ENCODE results near the gene KDM4B. TPM values are rescaled to one million over a fixed set of nuclear protein-coding genes. Genes with fewer than 3 reads are reported as not detected.

Gene KDM4B
- total and polyA plus RNA-seq, 10 of the 15 experiments (the other 5 are each of a cell fraction or from before 2014, with no cell fraction given): 0.47 to 49.6 (median 16.2) TPM

DNA sequence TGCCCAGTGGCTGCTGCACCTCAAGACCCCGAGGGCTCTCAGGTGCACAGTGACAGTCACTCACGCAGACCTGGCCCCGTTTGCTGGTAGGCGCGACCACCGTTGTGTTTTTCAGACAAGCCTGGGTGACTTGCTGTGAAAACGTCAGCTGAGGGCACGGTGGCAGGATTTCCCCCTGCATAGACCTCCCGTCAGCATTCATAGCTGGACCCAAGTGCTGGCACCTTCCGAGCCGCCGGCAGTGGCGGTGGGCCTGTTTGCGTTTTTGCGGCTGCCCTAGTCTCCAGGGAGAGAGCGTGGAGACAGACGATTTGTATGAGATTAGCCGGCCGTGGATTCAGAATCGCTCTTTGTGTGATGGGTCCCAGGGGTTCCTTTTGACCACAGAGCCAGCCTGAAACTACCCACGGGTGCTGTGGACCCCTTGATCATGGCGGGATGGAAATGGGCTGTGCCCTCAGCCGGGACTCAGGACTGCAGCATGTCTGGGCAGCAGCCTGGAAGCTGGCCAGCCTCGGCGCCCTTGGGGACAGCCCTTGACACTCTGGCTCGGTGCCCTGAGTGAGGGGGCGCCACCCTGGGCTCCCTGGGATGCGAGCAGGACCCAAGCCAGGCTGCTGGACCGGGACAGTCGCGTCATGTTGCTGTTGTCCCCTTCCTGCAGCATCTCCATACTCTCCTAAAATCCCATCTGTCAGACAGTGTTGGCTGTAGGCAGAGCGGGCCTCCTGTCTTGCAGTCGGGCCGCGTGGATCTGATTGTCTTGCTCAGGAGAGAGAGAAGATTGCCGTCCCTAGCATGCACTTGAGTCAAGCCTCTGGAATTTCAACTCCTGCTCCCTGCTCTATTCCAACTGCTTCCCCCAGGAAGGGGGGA, 8.6 kb downstream of the KDM4B start:
- WGBS (ENCODE audit: insufficient coverage, insufficient replicate concordance, low lambda C conversion rate, missing lambda C conversion rate): 49% methylated on average over 31 of the region's 36 CpGs
- POLR2A ChIA-PET: no interaction called here
- TF ChIP-seq, protein P1, sequence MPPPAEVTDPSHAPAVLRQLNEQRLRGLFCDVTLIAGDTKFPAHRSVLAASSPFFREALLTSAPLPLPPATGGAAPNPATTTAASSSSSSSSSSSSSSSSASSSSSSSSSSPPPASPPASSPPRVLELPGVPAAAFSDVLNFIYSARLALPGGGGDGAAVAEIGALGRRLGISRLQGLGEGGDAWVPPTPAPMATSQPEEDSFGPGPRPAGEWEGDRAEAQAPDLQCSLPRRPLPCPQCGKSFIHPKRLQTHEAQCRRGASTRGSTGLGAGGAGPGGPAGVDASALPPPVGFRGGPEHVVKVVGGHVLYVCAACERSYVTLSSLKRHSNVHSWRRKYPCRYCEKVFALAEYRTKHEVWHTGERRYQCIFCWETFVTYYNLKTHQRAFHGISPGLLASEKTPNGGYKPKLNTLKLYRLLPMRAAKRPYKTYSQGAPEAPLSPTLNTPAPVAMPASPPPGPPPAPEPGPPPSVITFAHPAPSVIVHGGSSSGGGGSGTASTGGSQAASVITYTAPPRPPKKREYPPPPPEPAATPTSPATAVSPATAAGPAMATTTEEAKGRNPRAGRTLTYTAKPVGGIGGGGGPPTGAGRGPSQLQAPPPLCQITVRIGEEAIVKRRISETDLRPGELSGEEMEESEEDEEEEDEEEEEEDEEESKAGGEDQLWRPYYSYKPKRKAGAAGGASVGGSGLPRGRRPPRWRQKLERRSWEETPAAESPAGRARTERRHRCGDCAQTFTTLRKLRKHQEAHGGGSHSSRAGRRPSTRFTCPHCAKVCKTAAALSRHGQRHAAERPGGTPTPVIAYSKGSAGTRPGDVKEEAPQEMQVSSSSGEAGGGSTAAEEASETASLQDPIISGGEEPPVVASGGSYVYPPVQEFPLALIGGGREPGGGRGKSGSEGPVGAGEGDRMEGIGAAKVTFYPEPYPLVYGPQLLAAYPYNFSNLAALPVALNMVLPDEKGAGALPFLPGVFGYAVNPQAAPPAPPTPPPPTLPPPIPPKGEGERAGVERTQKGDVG (CRISPR knock-in tag; IDR thresholded peaks at IDR 0.05): no peak
- TF ChIP-seq IKZF2 (IDR thresholded peaks at IDR 0.05) (no peak), GATAD2B (conservative IDR thresholded peaks at IDR 0.05; ENCODE audit: low read depth) (no peak), ZNF207 (IDR thresholded peaks at IDR 0.05; ENCODE audit: borderline replicate concordance) (no peak), KLF5 (IDR thresholded peaks at IDR 0.05; ENCODE audit: partially characterized antibody) (no peak), PML (IDR thresholded peaks at IDR 0.05; ENCODE audit: low read length) (no peak), HCFC1 (IDR thresholded peaks at IDR 0.05; ENCODE audit: low read length) (no peak)
- TF ChIP-seq, protein P2, sequence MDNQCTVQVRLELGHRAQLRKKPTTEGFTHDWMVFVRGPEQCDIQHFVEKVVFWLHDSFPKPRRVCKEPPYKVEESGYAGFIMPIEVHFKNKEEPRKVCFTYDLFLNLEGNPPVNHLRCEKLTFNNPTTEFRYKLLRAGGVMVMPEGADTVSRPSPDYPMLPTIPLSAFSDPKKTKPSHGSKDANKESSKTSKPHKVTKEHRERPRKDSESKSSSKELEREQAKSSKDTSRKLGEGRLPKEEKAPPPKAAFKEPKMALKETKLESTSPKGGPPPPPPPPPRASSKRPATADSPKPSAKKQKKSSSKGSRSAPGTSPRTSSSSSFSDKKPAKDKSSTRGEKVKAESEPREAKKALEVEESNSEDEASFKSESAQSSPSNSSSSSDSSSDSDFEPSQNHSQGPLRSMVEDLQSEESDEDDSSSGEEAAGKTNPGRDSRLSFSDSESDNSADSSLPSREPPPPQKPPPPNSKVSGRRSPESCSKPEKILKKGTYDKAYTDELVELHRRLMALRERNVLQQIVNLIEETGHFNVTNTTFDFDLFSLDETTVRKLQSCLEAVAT (IDR thresholded peaks at IDR 0.05): no peak
- TF ChIP-seq, protein P3, sequence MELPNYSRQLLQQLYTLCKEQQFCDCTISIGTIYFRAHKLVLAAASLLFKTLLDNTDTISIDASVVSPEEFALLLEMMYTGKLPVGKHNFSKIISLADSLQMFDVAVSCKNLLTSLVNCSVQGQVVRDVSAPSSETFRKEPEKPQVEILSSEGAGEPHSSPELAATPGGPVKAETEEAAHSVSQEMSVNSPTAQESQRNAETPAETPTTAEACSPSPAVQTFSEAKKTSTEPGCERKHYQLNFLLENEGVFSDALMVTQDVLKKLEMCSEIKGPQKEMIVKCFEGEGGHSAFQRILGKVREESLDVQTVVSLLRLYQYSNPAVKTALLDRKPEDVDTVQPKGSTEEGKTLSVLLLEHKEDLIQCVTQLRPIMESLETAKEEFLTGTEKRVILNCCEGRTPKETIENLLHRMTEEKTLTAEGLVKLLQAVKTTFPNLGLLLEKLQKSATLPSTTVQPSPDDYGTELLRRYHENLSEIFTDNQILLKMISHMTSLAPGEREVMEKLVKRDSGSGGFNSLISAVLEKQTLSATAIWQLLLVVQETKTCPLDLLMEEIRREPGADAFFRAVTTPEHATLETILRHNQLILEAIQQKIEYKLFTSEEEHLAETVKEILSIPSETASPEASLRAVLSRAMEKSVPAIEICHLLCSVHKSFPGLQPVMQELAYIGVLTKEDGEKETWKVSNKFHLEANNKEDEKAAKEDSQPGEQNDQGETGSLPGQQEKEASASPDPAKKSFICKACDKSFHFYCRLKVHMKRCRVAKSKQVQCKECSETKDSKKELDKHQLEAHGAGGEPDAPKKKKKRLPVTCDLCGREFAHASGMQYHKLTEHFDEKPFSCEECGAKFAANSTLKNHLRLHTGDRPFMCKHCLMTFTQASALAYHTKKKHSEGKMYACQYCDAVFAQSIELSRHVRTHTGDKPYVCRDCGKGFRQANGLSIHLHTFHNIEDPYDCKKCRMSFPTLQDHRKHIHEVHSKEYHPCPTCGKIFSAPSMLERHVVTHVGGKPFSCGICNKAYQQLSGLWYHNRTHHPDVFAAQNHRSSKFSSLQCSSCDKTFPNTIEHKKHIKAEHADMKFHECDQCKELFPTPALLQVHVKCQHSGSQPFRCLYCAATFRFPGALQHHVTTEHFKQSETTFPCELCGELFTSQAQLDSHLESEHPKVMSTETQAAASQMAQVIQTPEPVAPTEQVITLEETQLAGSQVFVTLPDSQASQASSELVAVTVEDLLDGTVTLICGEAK (IDR thresholded peaks at IDR 0.05; ENCODE audit: borderline replicate concordance): no peak
- TF ChIP-seq, protein P4, sequence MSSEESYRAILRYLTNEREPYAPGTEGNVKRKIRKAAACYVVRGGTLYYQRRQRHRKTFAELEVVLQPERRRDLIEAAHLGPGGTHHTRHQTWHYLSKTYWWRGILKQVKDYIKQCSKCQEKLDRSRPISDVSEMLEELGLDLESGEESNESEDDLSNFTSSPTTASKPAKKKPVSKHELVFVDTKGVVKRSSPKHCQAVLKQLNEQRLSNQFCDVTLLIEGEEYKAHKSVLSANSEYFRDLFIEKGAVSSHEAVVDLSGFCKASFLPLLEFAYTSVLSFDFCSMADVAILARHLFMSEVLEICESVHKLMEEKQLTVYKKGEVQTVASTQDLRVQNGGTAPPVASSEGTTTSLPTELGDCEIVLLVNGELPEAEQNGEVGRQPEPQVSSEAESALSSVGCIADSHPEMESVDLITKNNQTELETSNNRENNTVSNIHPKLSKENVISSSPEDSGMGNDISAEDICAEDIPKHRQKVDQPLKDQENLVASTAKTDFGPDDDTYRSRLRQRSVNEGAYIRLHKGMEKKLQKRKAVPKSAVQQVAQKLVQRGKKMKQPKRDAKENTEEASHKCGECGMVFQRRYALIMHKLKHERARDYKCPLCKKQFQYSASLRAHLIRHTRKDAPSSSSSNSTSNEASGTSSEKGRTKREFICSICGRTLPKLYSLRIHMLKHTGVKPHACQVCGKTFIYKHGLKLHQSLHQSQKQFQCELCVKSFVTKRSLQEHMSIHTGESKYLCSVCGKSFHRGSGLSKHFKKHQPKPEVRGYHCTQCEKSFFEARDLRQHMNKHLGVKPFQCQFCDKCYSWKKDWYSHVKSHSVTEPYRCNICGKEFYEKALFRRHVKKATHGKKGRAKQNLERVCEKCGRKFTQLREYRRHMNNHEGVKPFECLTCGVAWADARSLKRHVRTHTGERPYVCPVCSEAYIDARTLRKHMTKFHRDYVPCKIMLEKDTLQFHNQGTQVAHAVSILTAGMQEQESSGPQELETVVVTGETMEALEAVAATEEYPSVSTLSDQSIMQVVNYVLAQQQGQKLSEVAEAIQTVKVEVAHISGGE (CRISPR knock-in tag; IDR thresholded peaks at IDR 0.05): no peak

More for the DNA sequence above, 8.6 kb downstream of the KDM4B start:
- H3K4me2 ChIP-seq (ENCODE audit: control insufficient read depth, insufficient read depth): 0 out of 2 replicates have a peak overlapping the region, but pooled peaks have one; percentile 18
- no TSS peak for BruUV-seq (replicated peaks)
- no peak overlapping the region for H2AFZ ChIP-seq (ENCODE audit: control insufficient read depth, low read depth, low read length)
- H3K9me3 ChIP-seq (replicated peaks; ENCODE audit: control insufficient read depth, insufficient read depth, low read length): no peaks in the 10 kb centered on the region
- ChIA-PET RAD21 (ENCODE audit: unreplicated experiment) (no interaction called here), SMC1A (ENCODE audit: uncharacterized antibody, unreplicated experiment) (no interaction called here), CTCF (no interaction called here)
- H3K36me3 ChIP-seq (ENCODE audit: control insufficient read depth in 2 of 2, insufficient read depth in 2 of 2, low read length in 1 of 2): peaks cover 2 to 4% of the 10 kb centered on the region in 2 experiments; a peak in 2 of 4 replicates
- H3K27me3 ChIP-seq (replicated peaks in 1 of 2; ENCODE audit: control insufficient read depth in 2 of 2, insufficient read depth in 2 of 2, low read length in 1 of 2): no peaks in the 10 kb centered on the region
- no peak overlapping the region for H3K4me3 ChIP-seq
- peaks cover 8% of the 10 kb centered on the region for H3K4me1 ChIP-seq (ENCODE audit: control insufficient read depth, insufficient read depth, low read length)
- peaks cover 3% of the 10 kb centered on the region; the same call in 1 of the 2 replicates for H4K20me1 ChIP-seq (ENCODE audit: control insufficient read depth, insufficient read depth)
- FAIRE-seq: no peak
- no peak overlapping the region; the same call in 1 of the 2 replicates for H3K9ac ChIP-seq (ENCODE audit: control insufficient read depth, insufficient read depth, low read length)
- peaks cover 62% of the 10 kb centered on the region for H3K79me2 ChIP-seq (ENCODE audit: control insufficient read depth, insufficient read depth, low read length)
- intact Hi-C loops (cut with micrococcal nuclease; ENCODE audit: unreplicated experiment): no loop called here
- H3K27ac ChIP-seq (ENCODE audit: control insufficient read depth, insufficient read depth): no peak overlapping the region
- DNase-seq (ENCODE audit: low read depth, low spot score): no peak
- in situ Hi-C loops (cut with MboI): no loop called here
- ATAC-seq: no peak

Data from GM12878 (cell line).